ENCODE data around the gene PGRMC2. TPM values are rescaled to one million over a fixed set of nuclear protein-coding genes. Genes with fewer than 3 reads are reported as not detected.

The PGRMC2 gene
- total and polyA plus RNA-seq, 4 donors, result 28.9 to 44.3 (median 32.1) TPM

GRCh38 chr4:128281354-128281753 is 6.3 kb downstream of the PGRMC2 start:
- DNase-seq (ENCODE audit: low spot score), result no peak
- no peak for TF ChIP-seq JUND (IDR thresholded peaks at IDR 0.05)
- no peak for TF ChIP-seq CTCF (IDR thresholded peaks at IDR 0.05; ENCODE audit: low read depth, low read length, missing input control)
- TF ChIP-seq EGR1 (IDR thresholded peaks at IDR 0.05; ENCODE audit: low read depth in 2 of 2), result no peak
- no peak for TF ChIP-seq RAD21 (IDR thresholded peaks at IDR 0.05)
- TF ChIP-seq YY1 (IDR thresholded peaks at IDR 0.05), result no peak
- no peak for TF ChIP-seq GABPA (IDR thresholded peaks at IDR 0.05 in 1 of 2, conservative IDR thresholded peaks at IDR 0.05 in 1 of 2)
- TF ChIP-seq ATF3 (IDR thresholded peaks at IDR 0.05), result no peak
- no peak for TF ChIP-seq HNF4G (IDR thresholded peaks at IDR 0.05)
- TF ChIP-seq ZBTB33 (IDR thresholded peaks at IDR 0.05), result no peak
- TF ChIP-seq NR2F2 (IDR thresholded peaks at IDR 0.05), result no peak
- TF ChIP-seq TAF1 (conservative IDR thresholded peaks at IDR 0.05), result no peak
- no peak for TF ChIP-seq FOXA1 (IDR thresholded peaks at IDR 0.05)
- TF ChIP-seq MAX (IDR thresholded peaks at IDR 0.05), result no peak
- no peak for TF ChIP-seq RXRA (IDR thresholded peaks at IDR 0.05)
- no peak for TF ChIP-seq REST (IDR thresholded peaks at IDR 0.05)
- 100% methylated on average over 1 of the region's 1 CpG for WGBS
- no peaks in the 10 kb centered on the region for H3K27me3 ChIP-seq (ENCODE audit: control insufficient read depth in 4 of 4, insufficient read depth in 4 of 4, low read length in 3 of 4)
- no peaks in the 10 kb centered on the region for H3K9me3 ChIP-seq (ENCODE audit: control insufficient read depth in 4 of 4, low read length in 3 of 4)
- H3K4me3 ChIP-seq (ENCODE audit: low read depth in 1 of 3, low read length in 3 of 3), result no peak overlapping the region
- peaks cover 4 to 55% (median 32%) of the 10 kb centered on the region in 4 donors for H3K4me1 ChIP-seq (ENCODE audit: control insufficient read depth in 4 of 4, insufficient read depth in 4 of 4, low read length in 3 of 4)
- no peak overlapping the region for H3K9ac ChIP-seq (ENCODE audit: low read depth in 1 of 2, low read length in 2 of 2)
- H3K27ac ChIP-seq (ENCODE audit: low read depth in 1 of 2, low read length in 2 of 2), result no peak overlapping the region
- H3K36me3 ChIP-seq (ENCODE audit: control insufficient read depth in 4 of 4, insufficient read depth in 3 of 4, low read depth in 1 of 4, low read length in 3 of 4), result peaks cover 0 to 2% (median 0%) of the 10 kb centered on the region in 4 donors

- H3K4me3 ChIP-seq (ENCODE audit: low read depth in 1 of 3, low read length in 3 of 3), result no peak overlapping the region
- peak in 1 of 2 donors; percentile 3 for TF ChIP-seq HNF4A (conservative IDR thresholded peaks at IDR 0.05)
- TF ChIP-seq GABPA (IDR thresholded peaks at IDR 0.05 in 1 of 2, conservative IDR thresholded peaks at IDR 0.05 in 1 of 2), result no peak
- H3K9me3 ChIP-seq (ENCODE audit: control insufficient read depth in 4 of 4, low read length in 3 of 4), result no peaks in the 10 kb centered on the region
- peaks cover 0 to 2% (median 0%) of the 10 kb centered on the region in 4 donors for H3K36me3 ChIP-seq (ENCODE audit: control insufficient read depth in 4 of 4, insufficient read depth in 3 of 4, low read depth in 1 of 4, low read length in 3 of 4)
- H3K27ac ChIP-seq (ENCODE audit: low read depth in 1 of 2, low read length in 2 of 2), result no peak overlapping the region
- WGBS, result 64% methylated on average over 2 of the region's 2 CpGs
- H3K9ac ChIP-seq (ENCODE audit: low read depth in 1 of 2, low read length in 2 of 2), result no peak overlapping the region
- DNase-seq (ENCODE audit: low spot score), result no peak
- peaks cover 0 to 42% (median 26%) of the 10 kb centered on the region in 4 donors for H3K4me1 ChIP-seq (ENCODE audit: control insufficient read depth in 4 of 4, insufficient read depth in 4 of 4, low read length in 3 of 4)
- H3K27me3 ChIP-seq (ENCODE audit: control insufficient read depth in 4 of 4, insufficient read depth in 4 of 4, low read length in 3 of 4), result no peaks in the 10 kb centered on the region
Observed at GRCh38 chr4:128279624-128280225, 7.9 kb downstream of the PGRMC2 start.
